Neutrophil (primary cell): Measurements from ENCODE around the gene ETS1.

Source experiments
- H3K27ac ChIP-seq: fragments of 200-600 bp; sonication (generic); 2 replicates; pipeline ENCODE4 v1.5.1; 2016; ENCODE audit warnings: mild to moderate bottlenecking, moderate library complexity
- H3K27me3 ChIP-seq: fragments of 200-600 bp; sonication (generic); 2 replicates; pipeline ENCODE4 v1.6.0; 2016; ENCODE audit warnings: mild to moderate bottlenecking
- H3K36me3 ChIP-seq: fragments of 200-600 bp; sonication (generic); 2 replicates; pipeline ENCODE4 v1.5.1; 2017
- H3K4me1 ChIP-seq, 2 experiments: fragments of 200-600 bp in 1 of 2; sonication (generic) in 1 of 2; 1 replicate in 1 of 2; 2 replicates in 1 of 2; pipeline versions ENCODE4 v1.5.1 to v1.6.1; 2013 to 2016; ENCODE audit warnings: low read depth in 1 of 2, low read length in 1 of 2, mild to moderate bottlenecking in 1 of 2, moderate library complexity in 1 of 2; ENCODE audit not compliant: control insufficient read depth in 1 of 2, insufficient read depth in 1 of 2
- H3K4me3 ChIP-seq, 2 experiments: fragments of 200-600 bp in 1 of 2; sonication (generic) in 1 of 2; 1 replicate in 1 of 2; 2 replicates in 1 of 2; pipeline ENCODE4 v1.5.1; 2013 to 2016; ENCODE audit warnings: low read depth in 1 of 2, low read length in 1 of 2, mild to moderate bottlenecking in 1 of 2, moderate library complexity in 1 of 2
- H3K9me3 ChIP-seq: fragments of 200-600 bp; sonication (generic); 2 replicates; pipeline ENCODE4 v1.5.1; 2016
- TF ChIP-seq, protein P1 (sequence below): fragments of 200-600 bp; sonication (generic); IDR thresholded peaks from 2 replicates; pipeline ENCODE4 v1.5.1; 2016; ENCODE audit warnings: antibody characterized with exemption

Gene ETS1

DNA sequence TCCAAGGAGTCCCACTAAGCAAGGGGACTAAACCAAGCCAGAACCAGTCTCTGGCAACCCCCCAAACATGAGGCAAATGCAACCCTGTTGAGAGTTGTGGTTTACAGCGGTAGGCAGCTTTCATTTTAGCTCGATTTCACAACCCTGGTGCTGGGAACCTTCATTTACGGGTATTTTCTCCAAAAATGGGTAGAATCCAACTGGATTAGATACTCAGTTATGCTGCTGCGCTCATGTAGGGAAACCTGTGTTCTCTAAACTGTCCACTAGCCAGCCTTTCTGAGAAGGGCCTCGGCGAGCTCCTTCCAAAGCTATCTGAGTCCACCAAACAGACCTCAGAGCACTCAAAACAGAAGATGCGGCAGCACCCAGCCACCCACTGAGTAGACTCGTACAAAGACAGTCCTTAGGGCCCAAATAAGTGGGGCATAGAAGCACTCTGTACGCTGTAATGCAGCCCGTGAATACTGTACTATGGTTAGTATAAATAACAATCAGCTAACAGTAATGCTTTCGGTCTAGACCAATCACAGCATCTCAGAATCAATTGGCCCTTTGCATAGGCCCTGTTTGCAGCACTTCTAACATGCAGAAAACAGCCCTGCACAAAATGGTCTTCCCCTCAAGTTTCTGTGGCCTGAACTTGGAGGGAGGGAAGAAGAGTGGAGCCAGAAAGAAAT, 104.7 kb downstream of the ETS1 start:
- no peaks in the 10 kb centered on the region for H3K9me3 ChIP-seq
- H3K36me3 ChIP-seq = peaks cover 68% of the 10 kb centered on the region
- H3K4me3 ChIP-seq = no peak overlapping the region
- H3K27me3 ChIP-seq = no peaks in the 10 kb centered on the region
- peaks cover 38 to 39% of the 10 kb centered on the region in 2 experiments for H3K4me1 ChIP-seq
- peak overlapping the region; percentile 77 for H3K27ac ChIP-seq
- TF ChIP-seq, protein P1, sequence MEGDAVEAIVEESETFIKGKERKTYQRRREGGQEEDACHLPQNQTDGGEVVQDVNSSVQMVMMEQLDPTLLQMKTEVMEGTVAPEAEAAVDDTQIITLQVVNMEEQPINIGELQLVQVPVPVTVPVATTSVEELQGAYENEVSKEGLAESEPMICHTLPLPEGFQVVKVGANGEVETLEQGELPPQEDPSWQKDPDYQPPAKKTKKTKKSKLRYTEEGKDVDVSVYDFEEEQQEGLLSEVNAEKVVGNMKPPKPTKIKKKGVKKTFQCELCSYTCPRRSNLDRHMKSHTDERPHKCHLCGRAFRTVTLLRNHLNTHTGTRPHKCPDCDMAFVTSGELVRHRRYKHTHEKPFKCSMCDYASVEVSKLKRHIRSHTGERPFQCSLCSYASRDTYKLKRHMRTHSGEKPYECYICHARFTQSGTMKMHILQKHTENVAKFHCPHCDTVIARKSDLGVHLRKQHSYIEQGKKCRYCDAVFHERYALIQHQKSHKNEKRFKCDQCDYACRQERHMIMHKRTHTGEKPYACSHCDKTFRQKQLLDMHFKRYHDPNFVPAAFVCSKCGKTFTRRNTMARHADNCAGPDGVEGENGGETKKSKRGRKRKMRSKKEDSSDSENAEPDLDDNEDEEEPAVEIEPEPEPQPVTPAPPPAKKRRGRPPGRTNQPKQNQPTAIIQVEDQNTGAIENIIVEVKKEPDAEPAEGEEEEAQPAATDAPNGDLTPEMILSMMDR = no peak

DNA sequence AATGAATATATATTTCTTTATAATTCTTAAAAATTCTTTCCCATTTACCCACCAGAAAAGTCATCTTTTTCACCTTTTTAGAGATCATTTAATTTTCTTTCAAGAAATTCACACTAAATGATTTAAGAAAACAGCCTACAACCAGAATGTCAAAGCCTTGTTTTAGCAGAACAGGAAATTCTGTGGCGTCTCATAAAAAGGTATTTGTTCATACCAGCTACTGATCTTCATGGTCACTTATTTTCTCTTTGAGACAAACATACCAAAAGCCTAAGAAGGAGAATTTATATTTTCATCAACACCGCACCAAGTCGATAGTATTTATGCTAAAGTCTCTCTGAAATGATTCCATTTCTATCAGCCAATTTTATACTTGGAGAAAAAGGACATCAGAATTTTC, 105.3 kb downstream of the ETS1 start:
- Histone ChIP-seq H3K27ac (peak overlapping the region; percentile 77), H3K4me1 (peaks cover 38 to 39% of the 10 kb centered on the region in 2 experiments), H3K9me3 (no peaks in the 10 kb centered on the region), H3K27me3 (no peaks in the 10 kb centered on the region), H3K4me3 (no peak overlapping the region), H3K36me3 (peaks cover 68% of the 10 kb centered on the region)
- TF ChIP-seq, protein P1 = no peak

DNA sequence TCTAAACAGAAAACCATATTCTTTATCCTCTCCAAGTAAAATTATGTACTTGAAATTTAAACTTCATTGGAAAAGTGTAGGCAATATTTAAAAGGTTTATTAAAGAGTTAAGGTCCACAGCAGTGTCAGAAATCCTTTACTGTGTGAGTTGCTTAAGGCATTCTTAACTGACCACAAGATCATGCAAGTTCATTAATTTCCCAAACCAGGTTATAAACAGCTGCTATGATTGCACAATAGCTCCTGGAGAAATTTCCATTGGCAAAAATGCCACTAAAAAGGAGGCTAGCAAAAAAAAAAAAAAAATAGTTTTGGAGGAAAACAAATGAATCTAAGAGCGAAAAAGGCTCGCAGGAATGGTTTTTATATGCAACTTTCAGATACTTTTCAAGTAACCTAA, 106.2 kb downstream of the ETS1 start:
- H3K27me3 ChIP-seq = no peaks in the 10 kb centered on the region
- H3K27ac ChIP-seq = peak overlapping the region; percentile 51
- TF ChIP-seq, protein P1 = no peak
- no peak overlapping the region for H3K4me3 ChIP-seq
- H3K4me1 ChIP-seq = peaks cover 38 to 39% of the 10 kb centered on the region in 2 experiments
- no peaks in the 10 kb centered on the region for H3K9me3 ChIP-seq
- H3K36me3 ChIP-seq = peaks cover 67% of the 10 kb centered on the region

DNA sequence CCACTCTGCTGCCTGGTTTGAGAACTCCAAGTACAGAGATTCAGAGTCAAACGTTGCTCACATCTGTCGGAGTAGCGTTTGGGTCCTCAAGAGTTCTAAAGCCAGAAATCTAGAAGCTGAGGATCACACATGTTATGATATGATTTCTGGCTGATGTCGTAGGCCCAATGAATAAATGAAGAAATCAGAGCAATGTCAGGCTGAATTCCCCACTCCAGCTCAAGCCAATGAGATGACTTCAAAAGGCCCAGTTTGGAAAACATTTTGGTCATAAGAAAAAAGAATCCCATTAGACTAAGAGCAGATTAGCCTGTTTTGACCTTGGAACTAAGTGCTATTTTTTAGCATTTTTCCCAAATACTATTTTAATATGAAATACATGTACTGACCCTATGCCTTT, 106.7 kb downstream of the ETS1 start:
- Histone ChIP-seq H3K36me3 (peaks cover 67% of the 10 kb centered on the region), H3K4me1 (peaks cover 38 to 39% of the 10 kb centered on the region in 2 experiments), H3K9me3 (no peaks in the 10 kb centered on the region), H3K27me3 (no peaks in the 10 kb centered on the region), H3K4me3 (no peak overlapping the region), H3K27ac (peak overlapping the region; percentile 51)
- TF ChIP-seq, protein P1 = no peak

DNA sequence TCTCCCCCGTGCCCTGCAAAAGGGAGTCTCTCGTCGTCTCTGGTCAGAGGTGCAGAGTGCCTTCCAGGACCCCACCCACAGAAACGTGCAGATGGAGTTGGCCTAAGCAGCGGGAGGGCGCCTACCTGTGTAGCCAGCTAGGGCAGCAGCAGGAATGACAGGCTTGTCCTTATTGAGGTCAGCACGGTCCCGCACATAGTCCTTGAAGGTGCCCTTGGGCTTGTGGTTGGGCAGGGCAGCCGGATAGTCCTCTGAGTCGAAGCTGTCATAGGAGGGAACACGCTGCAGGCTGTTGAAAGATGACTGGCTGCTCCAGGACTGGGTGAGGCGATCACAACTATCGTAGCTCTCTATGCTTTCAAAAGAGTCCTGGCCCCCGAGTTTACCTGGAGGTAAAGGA, 107.3 kb downstream of the ETS1 start:
- Histone ChIP-seq H3K9me3 (no peaks in the 10 kb centered on the region), H3K4me1 (peaks cover 38 to 39% of the 10 kb centered on the region in 2 experiments), H3K27me3 (no peaks in the 10 kb centered on the region), H3K36me3 (peaks cover 66% of the 10 kb centered on the region), H3K27ac (no peak overlapping the region), H3K4me3 (no peak overlapping the region)
- TF ChIP-seq, protein P1 = no peak
